Neural cell (in vitro differentiated cells): ENCODE results near the gene PSENEN. TPM values are rescaled to one million over a fixed set of nuclear protein-coding genes. Genes with fewer than 3 reads are reported as not detected.

Experiments
- H2AFZ ChIP-seq: fragments of 200-600, 300-800 bp; sonication (generic), shearing (Covaris generic); 2 replicates; pipeline ENCODE4 v1.6.0; 2014; ENCODE audit warnings: low read depth, mild to moderate bottlenecking, antibody characterized with exemption, low read length, moderate library complexity
- H3F3A ChIP-seq: fragments of 200-600 bp; shearing (Covaris generic); 2 replicates; pipeline ENCODE4 v1.6.1; 2016; ENCODE audit warnings: mild to moderate bottlenecking, moderate library complexity, mixed read lengths, antibody characterized with exemption, low read length; ENCODE audit not compliant: insufficient read depth, poor library complexity, severe bottlenecking
- H3K27ac ChIP-seq: fragments of 200-600, 300-800 bp; sonication (generic), shearing (Covaris generic); 2 replicates; pipeline ENCODE4 v1.5.1; 2014; ENCODE audit warnings: mild to moderate bottlenecking, low read length, moderate library complexity
- H3K27me3 ChIP-seq: fragments of 300-800, 200-600 bp; sonication (generic), shearing (Covaris generic); 2 replicates; pipeline ENCODE4 v1.6.0; 2014; ENCODE audit warnings: mild to moderate bottlenecking, low read depth, low read length, moderate library complexity; ENCODE audit not compliant: insufficient read depth
- H3K36me3 ChIP-seq: fragments of 300-800, 200-600 bp; sonication (generic), shearing (Covaris generic); 2 replicates; pipeline ENCODE4 v1.5.1; 2014; ENCODE audit warnings: mild to moderate bottlenecking, antibody characterized with exemption, low read length, moderate library complexity; ENCODE audit not compliant: insufficient read depth
- H3K4me2 ChIP-seq: fragments of 300-800, 200-600 bp; sonication (generic), shearing (Covaris generic); 2 replicates; pipeline ENCODE4 v1.6.0; 2014; ENCODE audit warnings: mild to moderate bottlenecking, low read length
- H3K4me3 ChIP-seq: fragments of 300-800, 200-600 bp; sonication (generic), shearing (Covaris generic); 2 replicates; pipeline ENCODE4 v1.5.1; 2014; ENCODE audit warnings: mild to moderate bottlenecking, low read length, moderate library complexity
- H3K79me2 ChIP-seq: fragments of 200-600 bp; shearing (Covaris generic); replicated peaks from 2 replicates; pipeline ENCODE4 v1.6.0; 2014; ENCODE audit warnings: mild to moderate bottlenecking, low read length, moderate library complexity; ENCODE audit not compliant: insufficient read depth
- H3K9ac ChIP-seq: fragments of 300-800, 200-600 bp; sonication (generic), shearing (Covaris generic); 2 replicates; pipeline ENCODE4 v1.6.1; 2016; ENCODE audit warnings: mild to moderate bottlenecking, low read length, mixed read lengths
- H3K9me2 ChIP-seq: fragments of 200-600 bp; shearing (Covaris generic); 2 replicates; pipeline ENCODE4 v1.6.1; 2016; ENCODE audit warnings: mild to moderate bottlenecking, low read length, mixed read lengths; ENCODE audit not compliant: insufficient read depth
- H3K9me3 ChIP-seq: fragments of 200-600, 300-800 bp; sonication (generic), shearing (Covaris generic); 2 replicates; pipeline ENCODE4 v1.6.1; 2016; ENCODE audit warnings: mild to moderate bottlenecking, mixed run types, low read length, moderate library complexity, mixed read lengths
- H4K20me1 ChIP-seq: fragments of 200-600 bp; shearing (Covaris generic); 2 replicates; pipeline ENCODE4 v1.6.1; 2016; ENCODE audit warnings: mild to moderate bottlenecking, mixed run types; ENCODE audit not compliant: insufficient read depth
- CTCF ChIP-seq: fragments of 450-650 bp; IDR thresholded peaks from 2 replicates; pipeline ENCODE4 v1.5.1; 2014; ENCODE audit warnings: antibody characterized with exemption, mild to moderate bottlenecking, moderate library complexity; ENCODE audit not compliant: poor library complexity, severe bottlenecking
- EP300 ChIP-seq: fragments of 450-650 bp; conservative IDR thresholded peaks from 2 replicates; pipeline ENCODE4 v1.6.1; 2014; ENCODE audit warnings: antibody characterized with exemption, mild to moderate bottlenecking, moderate library complexity; ENCODE audit not compliant: poor library complexity, severe bottlenecking
- EZH2 ChIP-seq: fragments of 200-600, 300-800 bp; shearing (Covaris generic), sonication (generic); IDR thresholded peaks from 2 replicates; pipeline ENCODE4 v1.6.1; 2014; ENCODE audit warnings: antibody characterized with exemption, low read length, borderline replicate concordance, mild to moderate bottlenecking; ENCODE audit not compliant: insufficient read depth, poor library complexity, severe bottlenecking
- MXI1 ChIP-seq: fragments of 450-650 bp; conservative IDR thresholded peaks from 2 replicates; pipeline ENCODE4 v1.6.1; 2014; ENCODE audit warnings: antibody characterized with exemption, mild to moderate bottlenecking; ENCODE audit not compliant: poor library complexity, severe bottlenecking
- POLR2AphosphoS5 ChIP-seq: IDR thresholded peaks from 2 replicates; pipeline ENCODE4 v1.6.1; 2012
- RAD21 ChIP-seq: fragments of 450-650 bp; conservative IDR thresholded peaks from 2 replicates; pipeline ENCODE4 v1.6.1; 2014; ENCODE audit warnings: antibody characterized with exemption, mild to moderate bottlenecking, moderate library complexity
- REST ChIP-seq: IDR thresholded peaks from 2 replicates; pipeline ENCODE4 v1.6.1; 2012; ENCODE audit warnings: borderline replicate concordance
- SMC3 ChIP-seq: fragments of 450-650 bp; conservative IDR thresholded peaks from 2 replicates; pipeline ENCODE4 v1.6.1; 2014; ENCODE audit warnings: antibody characterized with exemption, mild to moderate bottlenecking, moderate library complexity; ENCODE audit not compliant: poor library complexity
- TAF1 ChIP-seq: IDR thresholded peaks from 2 replicates; pipeline ENCODE4 v1.6.1; 2012; ENCODE audit warnings: low read depth
- polyA plus RNA-seq: library from polyadenylated mRNA; depleted of rRNA; stranded (reverse); fragments of >200 nt; gene quantifications from 2 replicates; pipeline ENCODE4 v1.2.3, GENCODE V29; 2014

The PSENEN gene
- polyA plus RNA-seq, 1 donor from 2014 or later = 46.2 TPM

GRCh38 chr19:35764432-35765315 is 19.2 kb downstream of the PSENEN start:
- Histone ChIP-seq H3K27me3 (no peaks in the 10 kb centered on the region), H3K27ac (no peak overlapping the region), H3F3A (no peaks in the 10 kb centered on the region), H3K79me2 (peaks cover 4% of the 10 kb centered on the region), H3K9me3 (no peaks in the 10 kb centered on the region), H2AFZ (no peak overlapping the region), H3K36me3 (no peaks in the 10 kb centered on the region), H3K9ac (no peak overlapping the region), H3K4me2 (no peak overlapping the region), H4K20me1 (no peaks in the 10 kb centered on the region), H3K9me2 (no peaks in the 10 kb centered on the region), H3K4me3 (no peak overlapping the region)
- TF ChIP-seq MXI1 (no peak), TAF1 (no peak), REST (no peak), EZH2 (no peak), RAD21 (no peak), SMC3 (no peak)

GRCh38 chr19:35766571-35767104 is 21.2 kb downstream of the PSENEN start:
- H3K36me3 ChIP-seq = no peaks in the 10 kb centered on the region
- H3K4me3 ChIP-seq = no peak overlapping the region
- no peak for TF ChIP-seq REST
- no peak for TF ChIP-seq TAF1
- no peak for TF ChIP-seq EZH2
- no peak for TF ChIP-seq CTCF
- no peak for TF ChIP-seq POLR2AphosphoS5
- no peak for TF ChIP-seq SMC3
- TF ChIP-seq RAD21 = no peak
- TF ChIP-seq EP300 = no peak
- TF ChIP-seq MXI1 = no peak
- no peaks in the 10 kb centered on the region for H3F3A ChIP-seq
- H3K27ac ChIP-seq = no peak overlapping the region
- no peak overlapping the region for H2AFZ ChIP-seq
- H3K4me2 ChIP-seq = no peak overlapping the region
- no peaks in the 10 kb centered on the region for H3K79me2 ChIP-seq
- no peaks in the 10 kb centered on the region for H3K9me2 ChIP-seq
- no peaks in the 10 kb centered on the region for H4K20me1 ChIP-seq
- no peaks in the 10 kb centered on the region for H3K9me3 ChIP-seq
- no peaks in the 10 kb centered on the region for H3K27me3 ChIP-seq
- no peak overlapping the region for H3K9ac ChIP-seq
